HCT116 (cell line): ENCODE results near the gene AP2A1. TPM values are rescaled to one million over a fixed set of nuclear protein-coding genes. Genes with fewer than 3 reads are reported as not detected.

ENCODE experiments used
- ATAC-seq: fragments of 200-7000 bp; cut with Tn5 transposase; 2 replicates; pipeline ENCODE4 v1.9.1; 2020; ENCODE audit warnings: mild to moderate bottlenecking, moderate library complexity
- BruUV-seq: library from RNA; stranded (reverse); fragments of 400-500 nt; replicated peaks from 2 replicates; lab custom pipeline; 2021; lab: Mats Ljungman, UMichigan
- CTCF ChIA-PET: fragments of 300-600 bp; sonication (Branson Sonifier 250); formaldehyde crosslinking; loops from one replicate; lab custom pipeline; 2021; ENCODE audit warnings: antibody characterized with exemption; lab: Charles Lee
- POLR2A ChIA-PET: fragments of 300-600, 350-600 bp; sonication (Branson Sonifier 250); formaldehyde crosslinking; loops from one replicate; lab custom pipeline; 2021; ENCODE audit warnings: antibody characterized with exemption; lab: Charles Lee
- RAD21 ChIA-PET, 2 experiments: fragments of 300-600 bp; sonication (Branson Sonifier 250); formaldehyde crosslinking; loops; one replicate each; lab custom pipeline; 2023; ENCODE audit warnings: low total read pairs in 2 of 2; ENCODE audit not compliant: uncharacterized antibody in 2 of 2, unreplicated experiment in 2 of 2, low non-redundant PET in 1 of 2; lab: Charles Lee
- DNase-seq: peaks from one replicate; pipeline ENCODE4 v3.0.0-alpha.2; 2010; ENCODE audit warnings: low read depth, low spot score
- H2AFZ ChIP-seq: fragments of 200-600 bp; shearing (Covaris generic), sonication (generic); 2 replicates; pipeline ENCODE4 v1.6.1; 2017; ENCODE audit warnings: low read depth, mixed run types, mixed read lengths, antibody characterized with exemption, low read length; ENCODE audit not compliant: poor library complexity, severe bottlenecking
- H3K27ac ChIP-seq: 2 replicates; pipeline ENCODE4 v1.5.1; 2012; ENCODE audit warnings: low read depth, low read length
- H3K27me3 ChIP-seq: fragments of 200-600 bp; sonication (generic); 2 replicates; pipeline ENCODE4 v1.6.1; 2016; ENCODE audit warnings: mixed run types, low read length, mixed read lengths; ENCODE audit not compliant: insufficient read depth
- H3K36me3 ChIP-seq, 2 experiments: fragments of 200-500 bp in 1 of 2; fragments of 200-600 bp in 1 of 2; sonication (Bioruptor generic) in 1 of 2; sonication (generic) in 1 of 2; 2 replicates each; pipeline versions ENCODE4 v1.5.1 to v1.6.1; 2014 to 2016; ENCODE audit warnings: low read length in 2 of 2, inconsistent platforms in 1 of 2, mixed read lengths in 1 of 2, mixed run types in 1 of 2; ENCODE audit not compliant: insufficient read depth in 2 of 2, control insufficient read depth in 1 of 2
- H3K4me1 ChIP-seq, 2 experiments: fragments of 200-600 bp in 1 of 2; sonication (generic) in 1 of 2; 2 replicates each; pipeline versions ENCODE4 v1.5.1 to v1.6.1; 2012 to 2017; ENCODE audit warnings: low read length in 2 of 2, inconsistent platforms in 1 of 2, mild to moderate bottlenecking in 1 of 2, mixed read lengths in 1 of 2, mixed run types in 1 of 2, moderate library complexity in 1 of 2; ENCODE audit not compliant: insufficient read depth in 2 of 2, control insufficient read depth in 1 of 2
- H3K4me2 ChIP-seq: fragments of 200-600 bp; sonication (generic); 2 replicates; pipeline ENCODE4 v1.6.1; 2017; ENCODE audit warnings: mixed run types, low read length, mixed read lengths
- H3K4me3 ChIP-seq, 2 experiments: fragments of 200-600 bp in 1 of 2; sonication (generic) in 1 of 2; replicated peaks in 1 of 2; 2 replicates each; pipeline ENCODE4 v1.5.1; 2011 to 2016; ENCODE audit warnings: low read length in 2 of 2, control low read depth in 1 of 2, low read depth in 1 of 2, mild to moderate bottlenecking in 1 of 2, mixed read lengths in 1 of 2, mixed run types in 1 of 2
- H3K79me2 ChIP-seq: fragments of 200-600 bp; sonication (generic); 2 replicates; pipeline ENCODE4 v1.6.1; 2017; ENCODE audit warnings: mild to moderate bottlenecking, mixed run types, low read length, moderate library complexity, mixed read lengths; ENCODE audit not compliant: insufficient read depth
- H3K9ac ChIP-seq: fragments of 200-600 bp; sonication (generic); 2 replicates; pipeline ENCODE4 v1.6.1; 2016; ENCODE audit warnings: low read length, mixed read lengths
- H3K9me2 ChIP-seq: fragments of 200-600 bp; sonication (generic), shearing (Covaris generic); 2 replicates; pipeline ENCODE4 v1.6.1; 2017; ENCODE audit warnings: mixed run types, mild to moderate bottlenecking, moderate library complexity; ENCODE audit not compliant: insufficient read depth
- H3K9me3 ChIP-seq, 2 experiments: fragments of 200-500 bp in 1 of 2; fragments of 200-600 bp in 1 of 2; sonication (Bioruptor generic) in 1 of 2; sonication (generic) in 1 of 2; 2 replicates each; pipeline ENCODE4 v1.6.1; 2014 to 2017; ENCODE audit warnings: low read length in 2 of 2, mixed read lengths in 2 of 2, inconsistent platforms in 1 of 2, low read depth in 1 of 2, mild to moderate bottlenecking in 1 of 2, mixed run types in 1 of 2, moderate library complexity in 1 of 2; ENCODE audit not compliant: control insufficient read depth in 1 of 2, insufficient read depth in 1 of 2
- H4K20me1 ChIP-seq: fragments of 200-600 bp; sonication (generic), shearing (Covaris generic); 2 replicates; pipeline ENCODE4 v1.6.1; 2017; ENCODE audit warnings: mixed run types, mild to moderate bottlenecking, moderate library complexity; ENCODE audit not compliant: insufficient read depth
- EZH2phosphoT487 ChIP-seq: fragments of 200-600 bp; IDR thresholded peaks from 2 replicates; pipeline ENCODE4 v1.6.1; 2018; ENCODE audit warnings: antibody characterized with exemption, borderline replicate concordance
- JUND ChIP-seq: IDR thresholded peaks from 2 replicates; pipeline ENCODE4 v1.6.1; 2012
- RAD21 ChIP-seq: IDR thresholded peaks from 2 replicates; pipeline ENCODE4 v1.6.1; 2012; ENCODE audit warnings: low read depth, mild to moderate bottlenecking
- SP1 ChIP-seq: IDR thresholded peaks from 2 replicates; pipeline ENCODE4 v1.6.1; 2012; ENCODE audit warnings: low read depth
- ZFX ChIP-seq: fragments of 450-650 bp; IDR thresholded peaks from 2 replicates; pipeline ENCODE4 v1.6.1; 2017
- intact Hi-C: fragments of 100-400 bp; cut with micrococcal nuclease; formaldehyde crosslinking; loops from 2 replicates; pipeline ENCODE4 v1.10.0; 2022
- total RNA-seq: library from RNA; stranded (reverse); gene quantifications from one replicate; pipeline ENCODE4 v1.2.1, GENCODE V29; 2021; ENCODE audit not compliant: unreplicated experiment
- TF ChIP-seq, protein P1 (sequence below): IDR thresholded peaks from 2 replicates; pipeline ENCODE4 v1.6.1; 2012; ENCODE audit warnings: low read depth
- TF ChIP-seq, protein P2 (sequence below): IDR thresholded peaks from 2 replicates; pipeline ENCODE4 v1.6.1; 2012
- TF ChIP-seq, protein P3 (sequence below): IDR thresholded peaks from 2 replicates; pipeline ENCODE4 v1.6.1; 2011; ENCODE audit warnings: mild to moderate bottlenecking, low read length, moderate library complexity; ENCODE audit not compliant: insufficient replicate concordance; ENCODE audit errors: extremely low read depth
- TF ChIP-seq, protein P4 (sequence below), 3 experiments: fragments of 200-600 bp in 1 of 3; sonication (generic) in 1 of 3; IDR thresholded peaks in 2 of 3; conservative IDR thresholded peaks in 1 of 3; 2 replicates each; pipeline ENCODE4 v1.5.1; 2012 to 2017; ENCODE audit warnings: low read depth in 2 of 3, low read length in 2 of 3, antibody characterized with exemption in 1 of 3, borderline replicate concordance in 1 of 3, control low read depth in 1 of 3, mild to moderate bottlenecking in 1 of 3, mixed read lengths in 1 of 3, mixed run types in 1 of 3, moderate library complexity in 1 of 3; ENCODE audit not compliant: insufficient read depth in 1 of 3

Gene AP2A1
- total RNA-seq, 1 experiment from 2014 or later, result 102 TPM

DNA sequence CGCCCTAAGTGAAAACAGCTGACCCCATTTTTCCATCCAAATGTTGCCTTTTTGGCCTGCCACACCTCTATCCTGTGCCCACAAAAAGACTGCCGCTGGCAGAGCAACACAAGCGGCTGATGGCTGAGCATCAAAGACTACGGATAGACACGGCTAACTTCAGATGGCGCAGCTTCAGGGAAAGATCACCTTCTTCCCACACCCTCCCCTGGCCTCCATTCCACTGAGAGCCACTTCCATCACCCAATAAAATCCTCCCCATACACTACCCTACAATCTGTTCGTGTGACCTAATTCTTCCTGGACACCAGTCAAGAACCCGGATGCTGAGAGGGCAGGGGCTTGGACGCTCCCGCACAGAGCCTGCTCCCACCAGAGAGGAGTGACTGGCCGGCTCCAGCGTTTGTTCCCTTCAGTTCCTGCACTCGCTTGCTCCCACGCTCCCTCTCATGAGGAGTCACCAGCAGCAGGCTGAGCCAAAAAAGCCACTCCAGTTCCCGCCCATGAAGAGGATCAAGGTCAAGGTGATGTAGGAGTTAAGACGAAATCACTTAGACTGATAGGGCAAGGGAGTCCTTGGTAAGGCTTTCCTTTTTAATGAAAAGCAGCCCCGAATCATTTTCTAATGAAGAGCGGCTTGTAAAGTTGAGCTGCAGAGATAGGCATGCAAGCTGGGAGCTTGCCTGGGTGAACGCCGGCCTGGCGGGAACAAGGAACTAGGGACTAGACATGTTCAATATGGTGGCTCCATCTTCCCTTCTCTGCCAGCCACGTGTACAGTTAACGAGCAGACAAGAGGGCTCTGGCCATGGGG lies 39.4 kb upstream of the AP2A1 start:
- TF ChIP-seq JUND (no peak), EZH2phosphoT487 (no peak), RAD21 (no peak), ZFX (no peak), SP1 (no peak)
- TF ChIP-seq, protein P1, sequence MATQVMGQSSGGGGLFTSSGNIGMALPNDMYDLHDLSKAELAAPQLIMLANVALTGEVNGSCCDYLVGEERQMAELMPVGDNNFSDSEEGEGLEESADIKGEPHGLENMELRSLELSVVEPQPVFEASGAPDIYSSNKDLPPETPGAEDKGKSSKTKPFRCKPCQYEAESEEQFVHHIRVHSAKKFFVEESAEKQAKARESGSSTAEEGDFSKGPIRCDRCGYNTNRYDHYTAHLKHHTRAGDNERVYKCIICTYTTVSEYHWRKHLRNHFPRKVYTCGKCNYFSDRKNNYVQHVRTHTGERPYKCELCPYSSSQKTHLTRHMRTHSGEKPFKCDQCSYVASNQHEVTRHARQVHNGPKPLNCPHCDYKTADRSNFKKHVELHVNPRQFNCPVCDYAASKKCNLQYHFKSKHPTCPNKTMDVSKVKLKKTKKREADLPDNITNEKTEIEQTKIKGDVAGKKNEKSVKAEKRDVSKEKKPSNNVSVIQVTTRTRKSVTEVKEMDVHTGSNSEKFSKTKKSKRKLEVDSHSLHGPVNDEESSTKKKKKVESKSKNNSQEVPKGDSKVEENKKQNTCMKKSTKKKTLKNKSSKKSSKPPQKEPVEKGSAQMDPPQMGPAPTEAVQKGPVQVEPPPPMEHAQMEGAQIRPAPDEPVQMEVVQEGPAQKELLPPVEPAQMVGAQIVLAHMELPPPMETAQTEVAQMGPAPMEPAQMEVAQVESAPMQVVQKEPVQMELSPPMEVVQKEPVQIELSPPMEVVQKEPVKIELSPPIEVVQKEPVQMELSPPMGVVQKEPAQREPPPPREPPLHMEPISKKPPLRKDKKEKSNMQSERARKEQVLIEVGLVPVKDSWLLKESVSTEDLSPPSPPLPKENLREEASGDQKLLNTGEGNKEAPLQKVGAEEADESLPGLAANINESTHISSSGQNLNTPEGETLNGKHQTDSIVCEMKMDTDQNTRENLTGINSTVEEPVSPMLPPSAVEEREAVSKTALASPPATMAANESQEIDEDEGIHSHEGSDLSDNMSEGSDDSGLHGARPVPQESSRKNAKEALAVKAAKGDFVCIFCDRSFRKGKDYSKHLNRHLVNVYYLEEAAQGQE, result no peak
- TF ChIP-seq, protein P2, sequence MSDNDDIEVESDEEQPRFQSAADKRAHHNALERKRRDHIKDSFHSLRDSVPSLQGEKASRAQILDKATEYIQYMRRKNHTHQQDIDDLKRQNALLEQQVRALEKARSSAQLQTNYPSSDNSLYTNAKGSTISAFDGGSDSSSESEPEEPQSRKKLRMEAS, result no peak
- TF ChIP-seq, protein P3, sequence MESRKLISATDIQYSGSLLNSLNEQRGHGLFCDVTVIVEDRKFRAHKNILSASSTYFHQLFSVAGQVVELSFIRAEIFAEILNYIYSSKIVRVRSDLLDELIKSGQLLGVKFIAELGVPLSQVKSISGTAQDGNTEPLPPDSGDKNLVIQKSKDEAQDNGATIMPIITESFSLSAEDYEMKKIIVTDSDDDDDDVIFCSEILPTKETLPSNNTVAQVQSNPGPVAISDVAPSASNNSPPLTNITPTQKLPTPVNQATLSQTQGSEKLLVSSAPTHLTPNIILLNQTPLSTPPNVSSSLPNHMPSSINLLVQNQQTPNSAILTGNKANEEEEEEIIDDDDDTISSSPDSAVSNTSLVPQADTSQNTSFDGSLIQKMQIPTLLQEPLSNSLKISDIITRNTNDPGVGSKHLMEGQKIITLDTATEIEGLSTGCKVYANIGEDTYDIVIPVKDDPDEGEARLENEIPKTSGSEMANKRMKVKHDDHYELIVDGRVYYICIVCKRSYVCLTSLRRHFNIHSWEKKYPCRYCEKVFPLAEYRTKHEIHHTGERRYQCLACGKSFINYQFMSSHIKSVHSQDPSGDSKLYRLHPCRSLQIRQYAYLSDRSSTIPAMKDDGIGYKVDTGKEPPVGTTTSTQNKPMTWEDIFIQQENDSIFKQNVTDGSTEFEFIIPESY, result no peak
- TF ChIP-seq, protein P4, sequence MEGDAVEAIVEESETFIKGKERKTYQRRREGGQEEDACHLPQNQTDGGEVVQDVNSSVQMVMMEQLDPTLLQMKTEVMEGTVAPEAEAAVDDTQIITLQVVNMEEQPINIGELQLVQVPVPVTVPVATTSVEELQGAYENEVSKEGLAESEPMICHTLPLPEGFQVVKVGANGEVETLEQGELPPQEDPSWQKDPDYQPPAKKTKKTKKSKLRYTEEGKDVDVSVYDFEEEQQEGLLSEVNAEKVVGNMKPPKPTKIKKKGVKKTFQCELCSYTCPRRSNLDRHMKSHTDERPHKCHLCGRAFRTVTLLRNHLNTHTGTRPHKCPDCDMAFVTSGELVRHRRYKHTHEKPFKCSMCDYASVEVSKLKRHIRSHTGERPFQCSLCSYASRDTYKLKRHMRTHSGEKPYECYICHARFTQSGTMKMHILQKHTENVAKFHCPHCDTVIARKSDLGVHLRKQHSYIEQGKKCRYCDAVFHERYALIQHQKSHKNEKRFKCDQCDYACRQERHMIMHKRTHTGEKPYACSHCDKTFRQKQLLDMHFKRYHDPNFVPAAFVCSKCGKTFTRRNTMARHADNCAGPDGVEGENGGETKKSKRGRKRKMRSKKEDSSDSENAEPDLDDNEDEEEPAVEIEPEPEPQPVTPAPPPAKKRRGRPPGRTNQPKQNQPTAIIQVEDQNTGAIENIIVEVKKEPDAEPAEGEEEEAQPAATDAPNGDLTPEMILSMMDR (IDR thresholded peaks at IDR 0.05 in 2 of 3, conservative IDR thresholded peaks at IDR 0.05 in 1 of 3; ENCODE audit: borderline replicate concordance in 1 of 3, insufficient read depth in 1 of 3, low read depth in 2 of 3, low read length in 2 of 3), result no peak
- peaks cover 0 to 11% of the 10 kb centered on the region in 2 experiments; a peak in 3 of 4 replicates for H3K4me1 ChIP-seq
- ChIA-PET RAD21 (no interaction called here), POLR2A (no interaction called here), CTCF (interaction anchor here (1.2 kb wide), 1 partner anchor 10 kb away, joined by 3 read pairs; no protein-coding TSS in a partner anchor)
- H3K36me3 ChIP-seq, result no peaks in the 10 kb centered on the region
- no peaks in the 10 kb centered on the region for H3K9me2 ChIP-seq
- no peak overlapping the region for H3K4me3 ChIP-seq
- no peak overlapping the region for H3K27ac ChIP-seq
- H3K9me3 ChIP-seq, result no peaks in the 10 kb centered on the region
- no peaks in the 10 kb centered on the region for H3K79me2 ChIP-seq
- H2AFZ ChIP-seq, result no peak overlapping the region
- no peak overlapping the region for H3K4me2 ChIP-seq
- ATAC-seq (no peak), DNase-seq (no peak)
- BruUV-seq, result no TSS peak
- H4K20me1 ChIP-seq, result no peaks in the 10 kb centered on the region
- no peak overlapping the region for H3K9ac ChIP-seq
- intact Hi-C loops, result no loop called here
- no peaks in the 10 kb centered on the region for H3K27me3 ChIP-seq
